GM21825 (cell line): ENCODE results near the gene IQCE.
"Not testable (repeated sequence)": the region's sequence is repeated elsewhere in the genome, so short reads cannot be mapped to it uniquely, and the experiment has no call there.

ENCODE experiments used
- ATAC-seq: cut with Tn5 transposase; IDR thresholded peaks from one replicate; pipeline ENCODE4 v1.9.1; 2021; ENCODE audit warnings: mild to moderate bottlenecking, moderate library complexity; ENCODE audit not compliant: unreplicated experiment

The IQCE gene

GRCh38 chr7:2551418-2551817, 7.4 kb upstream of the IQCE start:
- ATAC-seq: no peak

- no peak for ATAC-seq
Measured at GRCh38 chr7:2553108-2553507, 5.7 kb upstream of the IQCE start.

- no peak for ATAC-seq
Measured at GRCh38 chr7:2553831-2554581, 4.8 kb upstream of the IQCE start.

- ATAC-seq: no peak
Measured at GRCh38 chr7:2554661-2555111, 4.1 kb upstream of the IQCE start.

- peak; percentile 64 for ATAC-seq
Measured at GRCh38 chr7:2555121-2556052, 3.4 kb upstream of the IQCE start, which contains the start of gene BRAT1. BRAT1 (minus strand) TSS chr7:2555524; CDS start chr7:2554431, 1,093 bp downstream.

- peak; percentile 9 for ATAC-seq
Measured at GRCh38 chr7:2559283-2559950, 638 bp downstream of the IQCE start.

GRCh38 chr7:2563955-2564354, 5.2 kb downstream of the IQCE start:
- not testable (repeated sequence) for ATAC-seq

- ATAC-seq: no peak
Measured at GRCh38 chr7:2564970-2565540, 6.3 kb downstream of the IQCE start.

GRCh38 chr7:2566348-2566889, 7.6 kb downstream of the IQCE start:
- no peak for ATAC-seq

- peak; percentile 81 for ATAC-seq
Measured at GRCh38 chr7:2566890-2567678, 8.3 kb downstream of the IQCE start.

- ATAC-seq: no peak
Measured at GRCh38 chr7:2567679-2568278, 9.0 kb downstream of the IQCE start.

- ATAC-seq: no peak
Measured at GRCh38 chr7:2568521-2569223, 9.9 kb downstream of the IQCE start.

GRCh38 chr7:2569421-2569820, 10.6 kb downstream of the IQCE start:
- no peak for ATAC-seq

GRCh38 chr7:2570021-2570420, 11.2 kb downstream of the IQCE start:
- ATAC-seq: no peak

- no peak for ATAC-seq
Measured at GRCh38 chr7:2571409-2571808, 12.6 kb downstream of the IQCE start.

- ATAC-seq: no peak
Measured at GRCh38 chr7:2572101-2572842, 13.5 kb downstream of the IQCE start.

- ATAC-seq: no peak
Measured at GRCh38 chr7:2573761-2574160, 15.0 kb downstream of the IQCE start.
